ENCODE data around the gene LIFR. TPM values are rescaled to one million over a fixed set of nuclear protein-coding genes. Genes with fewer than 3 reads are reported as not detected.

The LIFR gene
- total RNA-seq, 1 experiment from 2014 or later, result 10.6 TPM

DNA sequence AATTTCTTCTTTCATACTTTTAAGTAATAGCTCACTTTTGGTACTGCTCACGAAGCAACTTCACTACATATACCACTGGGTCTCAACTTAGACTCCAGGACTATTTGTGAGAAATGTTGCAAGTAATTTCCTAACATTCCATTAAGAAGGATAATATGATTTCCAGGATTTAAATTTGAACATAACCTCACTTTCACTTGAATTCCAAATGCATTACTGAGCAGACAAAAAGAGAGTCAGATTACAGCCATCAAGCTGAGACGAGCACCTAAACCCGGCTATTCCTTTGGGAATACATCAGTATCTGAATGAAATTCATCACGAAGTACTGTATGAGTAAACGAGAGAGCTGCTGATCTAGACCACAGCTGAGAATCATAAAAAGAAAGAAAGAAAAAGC lies 47.3 kb downstream of the LIFR start:
- intact Hi-C loops (cut with micrococcal nuclease), result no loop called here
- H3K4me3 ChIP-seq (replicated peaks in 1 of 2; ENCODE audit: low read depth in 1 of 2, low read length in 2 of 2), result no peak overlapping the region
- H3K9me3 ChIP-seq (ENCODE audit: control insufficient read depth in 1 of 2, insufficient read depth in 1 of 2, low read depth in 1 of 2, low read length in 2 of 2), result no peaks in the 10 kb centered on the region
- TF ChIP-seq EZH2phosphoT487 (IDR thresholded peaks at IDR 0.05; ENCODE audit: borderline replicate concordance), result no peak
- TF ChIP-seq SRF (IDR thresholded peaks at IDR 0.05; ENCODE audit: low read depth), result no peak
- no peak for TF ChIP-seq SIN3A (IDR thresholded peaks at IDR 0.05; ENCODE audit: low read depth)
- TF ChIP-seq, protein P1, sequence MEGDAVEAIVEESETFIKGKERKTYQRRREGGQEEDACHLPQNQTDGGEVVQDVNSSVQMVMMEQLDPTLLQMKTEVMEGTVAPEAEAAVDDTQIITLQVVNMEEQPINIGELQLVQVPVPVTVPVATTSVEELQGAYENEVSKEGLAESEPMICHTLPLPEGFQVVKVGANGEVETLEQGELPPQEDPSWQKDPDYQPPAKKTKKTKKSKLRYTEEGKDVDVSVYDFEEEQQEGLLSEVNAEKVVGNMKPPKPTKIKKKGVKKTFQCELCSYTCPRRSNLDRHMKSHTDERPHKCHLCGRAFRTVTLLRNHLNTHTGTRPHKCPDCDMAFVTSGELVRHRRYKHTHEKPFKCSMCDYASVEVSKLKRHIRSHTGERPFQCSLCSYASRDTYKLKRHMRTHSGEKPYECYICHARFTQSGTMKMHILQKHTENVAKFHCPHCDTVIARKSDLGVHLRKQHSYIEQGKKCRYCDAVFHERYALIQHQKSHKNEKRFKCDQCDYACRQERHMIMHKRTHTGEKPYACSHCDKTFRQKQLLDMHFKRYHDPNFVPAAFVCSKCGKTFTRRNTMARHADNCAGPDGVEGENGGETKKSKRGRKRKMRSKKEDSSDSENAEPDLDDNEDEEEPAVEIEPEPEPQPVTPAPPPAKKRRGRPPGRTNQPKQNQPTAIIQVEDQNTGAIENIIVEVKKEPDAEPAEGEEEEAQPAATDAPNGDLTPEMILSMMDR (IDR thresholded peaks at IDR 0.05 in 2 of 3, conservative IDR thresholded peaks at IDR 0.05 in 1 of 3; ENCODE audit: borderline replicate concordance in 1 of 3, insufficient read depth in 1 of 3, low read depth in 2 of 3, low read length in 2 of 3), result no peak
- TF ChIP-seq POLR2AphosphoS5 (IDR thresholded peaks at IDR 0.05; ENCODE audit: low read depth, low read length), result no peak
- TF ChIP-seq, protein P2, sequence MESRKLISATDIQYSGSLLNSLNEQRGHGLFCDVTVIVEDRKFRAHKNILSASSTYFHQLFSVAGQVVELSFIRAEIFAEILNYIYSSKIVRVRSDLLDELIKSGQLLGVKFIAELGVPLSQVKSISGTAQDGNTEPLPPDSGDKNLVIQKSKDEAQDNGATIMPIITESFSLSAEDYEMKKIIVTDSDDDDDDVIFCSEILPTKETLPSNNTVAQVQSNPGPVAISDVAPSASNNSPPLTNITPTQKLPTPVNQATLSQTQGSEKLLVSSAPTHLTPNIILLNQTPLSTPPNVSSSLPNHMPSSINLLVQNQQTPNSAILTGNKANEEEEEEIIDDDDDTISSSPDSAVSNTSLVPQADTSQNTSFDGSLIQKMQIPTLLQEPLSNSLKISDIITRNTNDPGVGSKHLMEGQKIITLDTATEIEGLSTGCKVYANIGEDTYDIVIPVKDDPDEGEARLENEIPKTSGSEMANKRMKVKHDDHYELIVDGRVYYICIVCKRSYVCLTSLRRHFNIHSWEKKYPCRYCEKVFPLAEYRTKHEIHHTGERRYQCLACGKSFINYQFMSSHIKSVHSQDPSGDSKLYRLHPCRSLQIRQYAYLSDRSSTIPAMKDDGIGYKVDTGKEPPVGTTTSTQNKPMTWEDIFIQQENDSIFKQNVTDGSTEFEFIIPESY (IDR thresholded peaks at IDR 0.05; ENCODE audit: extremely low read depth, insufficient replicate concordance, low read length), result no peak
- TF ChIP-seq EZH2 (IDR thresholded peaks at IDR 0.05), result no peak
- TF ChIP-seq, protein P3, sequence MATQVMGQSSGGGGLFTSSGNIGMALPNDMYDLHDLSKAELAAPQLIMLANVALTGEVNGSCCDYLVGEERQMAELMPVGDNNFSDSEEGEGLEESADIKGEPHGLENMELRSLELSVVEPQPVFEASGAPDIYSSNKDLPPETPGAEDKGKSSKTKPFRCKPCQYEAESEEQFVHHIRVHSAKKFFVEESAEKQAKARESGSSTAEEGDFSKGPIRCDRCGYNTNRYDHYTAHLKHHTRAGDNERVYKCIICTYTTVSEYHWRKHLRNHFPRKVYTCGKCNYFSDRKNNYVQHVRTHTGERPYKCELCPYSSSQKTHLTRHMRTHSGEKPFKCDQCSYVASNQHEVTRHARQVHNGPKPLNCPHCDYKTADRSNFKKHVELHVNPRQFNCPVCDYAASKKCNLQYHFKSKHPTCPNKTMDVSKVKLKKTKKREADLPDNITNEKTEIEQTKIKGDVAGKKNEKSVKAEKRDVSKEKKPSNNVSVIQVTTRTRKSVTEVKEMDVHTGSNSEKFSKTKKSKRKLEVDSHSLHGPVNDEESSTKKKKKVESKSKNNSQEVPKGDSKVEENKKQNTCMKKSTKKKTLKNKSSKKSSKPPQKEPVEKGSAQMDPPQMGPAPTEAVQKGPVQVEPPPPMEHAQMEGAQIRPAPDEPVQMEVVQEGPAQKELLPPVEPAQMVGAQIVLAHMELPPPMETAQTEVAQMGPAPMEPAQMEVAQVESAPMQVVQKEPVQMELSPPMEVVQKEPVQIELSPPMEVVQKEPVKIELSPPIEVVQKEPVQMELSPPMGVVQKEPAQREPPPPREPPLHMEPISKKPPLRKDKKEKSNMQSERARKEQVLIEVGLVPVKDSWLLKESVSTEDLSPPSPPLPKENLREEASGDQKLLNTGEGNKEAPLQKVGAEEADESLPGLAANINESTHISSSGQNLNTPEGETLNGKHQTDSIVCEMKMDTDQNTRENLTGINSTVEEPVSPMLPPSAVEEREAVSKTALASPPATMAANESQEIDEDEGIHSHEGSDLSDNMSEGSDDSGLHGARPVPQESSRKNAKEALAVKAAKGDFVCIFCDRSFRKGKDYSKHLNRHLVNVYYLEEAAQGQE (IDR thresholded peaks at IDR 0.05; ENCODE audit: low read depth), result no peak
- no peak for TF ChIP-seq SP1 (IDR thresholded peaks at IDR 0.05; ENCODE audit: low read depth)
- TF ChIP-seq ZNF274 (IDR thresholded peaks at IDR 0.05; ENCODE audit: low read depth, low read length), result no peak
- TF ChIP-seq CBX3 (IDR thresholded peaks at IDR 0.05; ENCODE audit: low read depth), result no peak
- TF ChIP-seq YY1 (IDR thresholded peaks at IDR 0.05; ENCODE audit: extremely low read depth, insufficient replicate concordance, low read depth, low read length), result no peak
- no peak for TF ChIP-seq TCF7L2 (IDR thresholded peaks at IDR 0.05; ENCODE audit: borderline replicate concordance, extremely low read depth, insufficient read depth, insufficient read length)
- no peak for TF ChIP-seq JUND (IDR thresholded peaks at IDR 0.05)
- no peak for TF ChIP-seq ZFX (IDR thresholded peaks at IDR 0.05)
- no peak for TF ChIP-seq FOSL1 (IDR thresholded peaks at IDR 0.05; ENCODE audit: low read depth)
- no peak for TF ChIP-seq ELF1 (IDR thresholded peaks at IDR 0.05; ENCODE audit: borderline replicate concordance, low read depth)
- TF ChIP-seq, protein P4, sequence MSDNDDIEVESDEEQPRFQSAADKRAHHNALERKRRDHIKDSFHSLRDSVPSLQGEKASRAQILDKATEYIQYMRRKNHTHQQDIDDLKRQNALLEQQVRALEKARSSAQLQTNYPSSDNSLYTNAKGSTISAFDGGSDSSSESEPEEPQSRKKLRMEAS (IDR thresholded peaks at IDR 0.05), result no peak
- no peak for TF ChIP-seq POLR2A (IDR thresholded peaks at IDR 0.05; ENCODE audit: borderline replicate concordance, extremely low read depth, insufficient read depth, insufficient read length)
- no peak overlapping the region for H3K4me2 ChIP-seq (ENCODE audit: low read length)
- H3K9me2 ChIP-seq (ENCODE audit: insufficient read depth), result no peaks in the 10 kb centered on the region
- H4K20me1 ChIP-seq (ENCODE audit: insufficient read depth), result no peaks in the 10 kb centered on the region
- no peaks in the 10 kb centered on the region for H3K79me2 ChIP-seq (ENCODE audit: insufficient read depth, low read length)
- no peaks in the 10 kb centered on the region for H3K27me3 ChIP-seq (ENCODE audit: insufficient read depth, low read length)
- peaks cover 0 to 3% of the 10 kb centered on the region in 2 experiments; a peak in 1 of 4 replicates for H3K4me1 ChIP-seq (ENCODE audit: control insufficient read depth in 1 of 2, insufficient read depth in 2 of 2, low read length in 2 of 2)
- DNase-seq (ENCODE audit: low read depth, low spot score), result no peak
- BruUV-seq (replicated peaks), result no TSS peak
- no peak overlapping the region for H3K27ac ChIP-seq (ENCODE audit: low read depth, low read length)
- no peak overlapping the region for H3K9ac ChIP-seq (ENCODE audit: low read length)
- ATAC-seq, result no peak
- POLR2A ChIA-PET, result no interaction called here
- H2AFZ ChIP-seq (ENCODE audit: low read depth, low read length, poor library complexity, severe bottlenecking), result no peak overlapping the region
- RAD21 ChIA-PET (ENCODE audit: low non-redundant PET in 1 of 2, low total read pairs in 2 of 2, uncharacterized antibody in 2 of 2, unreplicated experiment in 2 of 2), result no interaction called here
- CTCF ChIA-PET, result no interaction called here
- H3K36me3 ChIP-seq (ENCODE audit: control insufficient read depth in 1 of 2, insufficient read depth in 2 of 2, low read length in 2 of 2), result no peaks in the 10 kb centered on the region

Measured in HCT116 (cell line).